Fibroblast of the conjunctiva (primary cell): ENCODE measurements around the gene CCDC28B.
"Not testable (repeated sequence)": the region's sequence is repeated elsewhere in the genome, so short reads cannot be mapped to it uniquely, and the experiment has no call there.

Experiments used
- DNase-seq: peaks from one replicate; pipeline ENCODE4 v3.0.0-alpha.2; 2010; ENCODE audit warnings: low read depth

Gene CCDC28B

GRCh38 chr1:32200226-32201010, at the start of gene CCDC28B:
TSS of gene CCDC28B (plus strand) at chr1:32200595. CDS start at chr1:32201936, 1,341 bp downstream.
- DNase-seq = no peak

- no peak for DNase-seq
These were observed 49.5 kb upstream of the CCDC28B start for GRCh38 chr1:32150847-32151246.

GRCh38 chr1:32151319-32151787, 49.0 kb upstream of the CCDC28B start:
- peak; percentile 48 for DNase-seq

- DNase-seq = no peak
These were observed 41.2 kb upstream of the CCDC28B start for GRCh38 chr1:32159189-32159588.

GRCh38 chr1:32163405-32163804, 37.0 kb upstream of the CCDC28B start:
- no peak for DNase-seq

GRCh38 chr1:32165633-32166032, 34.8 kb upstream of the CCDC28B start:
- DNase-seq = not testable (repeated sequence)

- no peak for DNase-seq
These were observed 29.4 kb upstream of the CCDC28B start for GRCh38 chr1:32170991-32171390.

GRCh38 chr1:32172621-32173245, 27.7 kb upstream of the CCDC28B start:
- DNase-seq = no peak

- no peak for DNase-seq
These were observed 21.8 kb upstream of the CCDC28B start for GRCh38 chr1:32178380-32179192.

- DNase-seq = no peak
These were observed 21.3 kb upstream of the CCDC28B start for GRCh38 chr1:32179193-32179442.

GRCh38 chr1:32179443-32180185, 20.8 kb upstream of the CCDC28B start, which contains the start of gene TXLNA:
TSS of gene TXLNA (plus strand) at chr1:32179675. CDS start at chr1:32180346, 671 bp downstream.
- DNase-seq = peak; percentile 85

- DNase-seq = no peak
These were observed 20.0 kb upstream of the CCDC28B start for GRCh38 chr1:32180186-32181060.

- no peak for DNase-seq
These were observed 19.3 kb upstream of the CCDC28B start for GRCh38 chr1:32181065-32181464.

- DNase-seq = no peak
These were observed 18.8 kb upstream of the CCDC28B start for GRCh38 chr1:32181563-32181962.

- DNase-seq = no peak
These were observed 18.3 kb upstream of the CCDC28B start for GRCh38 chr1:32182060-32182459.

- DNase-seq = no peak
These were observed 15.7 kb upstream of the CCDC28B start for GRCh38 chr1:32184650-32185049.

- DNase-seq = no peak
These were observed 14.3 kb upstream of the CCDC28B start for GRCh38 chr1:32186077-32186476.

- DNase-seq = no peak
These were observed 13.9 kb upstream of the CCDC28B start for GRCh38 chr1:32186491-32186890.

GRCh38 chr1:32187850-32188249, 12.5 kb upstream of the CCDC28B start:
- no peak for DNase-seq

- DNase-seq = no peak
These were observed 8.0 kb upstream of the CCDC28B start for GRCh38 chr1:32192220-32192948.
